HepG2 (cell line): ENCODE data around the gene ACADS. TPM values are rescaled to one million over a fixed set of nuclear protein-coding genes. Genes with fewer than 3 reads are reported as not detected.

Source experiments
- ARID2 ChIP-seq: sonication (generic); formaldehyde crosslinking; IDR thresholded peaks from 2 replicates; pipeline ENCODE4 v1.8.1; 2022; ENCODE audit warnings: mild to moderate bottlenecking, missing genetic modification reagents, borderline replicate concordance
- CCAR2 ChIP-seq: fragments of 200-400 bp; formaldehyde crosslinking; optimal IDR thresholded peaks from 2 replicates; pipeline ENCODE3; 2018; ENCODE audit warnings: low read depth, mild to moderate bottlenecking, low read length, moderate library complexity
- FOXA3 ChIP-seq: IDR thresholded peaks from 2 replicates; pipeline ENCODE4 v1.6.1; 2016; ENCODE audit warnings: missing genetic modification reagents, missing compliant biosample characterization
- HNRNPK ChIP-seq: fragments of 200-400 bp; formaldehyde crosslinking; IDR thresholded peaks from 2 replicates; pipeline ENCODE4 v1.6.1; 2018; ENCODE audit warnings: low read length, low read depth, moderate library complexity, mild to moderate bottlenecking; ENCODE audit not compliant: poor library complexity, severe bottlenecking
- KDM2A ChIP-seq: sonication (generic); formaldehyde crosslinking; IDR thresholded peaks from 2 replicates; pipeline ENCODE4 v1.4.0; 2020; ENCODE audit warnings: low read depth, missing genetic modification reagents, borderline replicate concordance
- KDM6A ChIP-seq: IDR thresholded peaks from 2 replicates; pipeline ENCODE4 v1.6.1; 2016; ENCODE audit warnings: low read depth
- KLF13 ChIP-seq: sonication (generic); formaldehyde crosslinking; IDR thresholded peaks from 2 replicates; pipeline ENCODE4 v1.4.0; 2020; ENCODE audit warnings: mild to moderate bottlenecking, missing genetic modification reagents
- MYPOP ChIP-seq: sonication (generic); formaldehyde crosslinking; IDR thresholded peaks from 2 replicates; pipeline ENCODE4 v1.8.1; 2023; ENCODE audit warnings: mild to moderate bottlenecking, moderate library complexity, missing genetic modification reagents
- PCBP1 ChIP-seq: fragments of 200-400 bp; formaldehyde crosslinking; IDR thresholded peaks from 2 replicates; pipeline ENCODE4 v1.6.1; 2017; ENCODE audit warnings: mild to moderate bottlenecking, low read depth, low read length, borderline replicate concordance
- REL ChIP-seq: sonication (generic); formaldehyde crosslinking; conservative IDR thresholded peaks from 2 replicates; pipeline ENCODE4 v1.8.0; 2022; ENCODE audit warnings: mild to moderate bottlenecking, missing genetic modification reagents, moderate library complexity
- RFXAP ChIP-seq: sonication (generic); formaldehyde crosslinking; IDR thresholded peaks from 2 replicates; pipeline ENCODE4 v1.4.0; 2020; ENCODE audit warnings: missing genetic modification reagents, borderline replicate concordance
- SMYD3 ChIP-seq: sonication (generic); formaldehyde crosslinking; IDR thresholded peaks from 2 replicates; pipeline ENCODE4 v1.8.1; 2023; ENCODE audit warnings: mild to moderate bottlenecking, missing genetic modification reagents
- XBP1 ChIP-seq: sonication (generic); formaldehyde crosslinking; IDR thresholded peaks from 2 replicates; pipeline ENCODE4 v1.5.0; 2020; ENCODE audit warnings: missing genetic modification reagents
- ZBTB10 ChIP-seq: sonication (generic); formaldehyde crosslinking; IDR thresholded peaks from 2 replicates; pipeline ENCODE4 v1.4.0; 2020; ENCODE audit warnings: missing genetic modification reagents, borderline replicate concordance
- ZFP36 ChIP-seq: fragments of 150-350 bp; IDR thresholded peaks from 2 replicates; pipeline ENCODE4 v1.6.1; 2018; ENCODE audit warnings: borderline replicate concordance, low read length, low read depth; ENCODE audit not compliant: partially characterized antibody
- ZNF276 ChIP-seq: sonication (generic); formaldehyde crosslinking; IDR thresholded peaks from 2 replicates; pipeline ENCODE4 v1.4.0; 2020; ENCODE audit warnings: mild to moderate bottlenecking, low read depth, missing genetic modification reagents
- ZNF543 ChIP-seq: sonication (generic); formaldehyde crosslinking; IDR thresholded peaks from 2 replicates; pipeline ENCODE4 v1.4.0; 2020; ENCODE audit warnings: mild to moderate bottlenecking, missing genetic modification reagents
- ZNF567 ChIP-seq: sonication (generic); formaldehyde crosslinking; IDR thresholded peaks from 2 replicates; pipeline ENCODE4 v1.8.1; 2023; ENCODE audit warnings: mild to moderate bottlenecking, missing genetic modification reagents, borderline replicate concordance
- ZNF570 ChIP-seq: sonication (generic); formaldehyde crosslinking; IDR thresholded peaks from 2 replicates; pipeline ENCODE4 v1.4.0; 2020; ENCODE audit warnings: mild to moderate bottlenecking, missing genetic modification reagents, borderline replicate concordance
- ZNF761 ChIP-seq: sonication (generic); formaldehyde crosslinking; conservative IDR thresholded peaks from 2 replicates; pipeline ENCODE4 v1.4.0; 2020; ENCODE audit warnings: mild to moderate bottlenecking, missing genetic modification reagents
- ZNF784 ChIP-seq: sonication (generic); formaldehyde crosslinking; IDR thresholded peaks from 2 replicates; pipeline ENCODE4 v1.5.1; 2020; ENCODE audit warnings: missing genetic modification reagents, mild to moderate bottlenecking, borderline replicate concordance
- polyA plus RNA-seq, 8 experiments: library from polyadenylated mRNA; depleted of rRNA in 3 of 8; stranded (reverse) in 7 of 8; unstranded in 1 of 8; fragments of >200 nt; fragmentation: Illumina TruSeq in 4 of 8; extraction: Trizol in 4 of 8; gene quantifications; 2 replicates each; pipeline versions ENCODE4 v1.2.1 to v1.2.3, GENCODE V29; 2011 to 2016; ENCODE audit warnings: low read depth in 4 of 8, missing spikeins in 1 of 8, mixed read lengths in 1 of 8; ENCODE audit not compliant: insufficient read depth in 1 of 8
- total RNA-seq, 5 experiments: library from RNA; depleted of rRNA; stranded (reverse); fragments of >200 nt; fragmentation: Illumina TruSeq; extraction: Trizol; gene quantifications; 2 replicates each; pipeline ENCODE4 v1.2.3, GENCODE V29; 2016; ENCODE audit warnings: low read depth in 1 of 5

Gene ACADS
- total and polyA plus RNA-seq, 2 of the 13 experiments (the other 11 are each of a cell fraction or from before 2014, with no cell fraction given) = 17.4 to 27.7 TPM

- peak; percentile 14 for TF ChIP-seq HNRNPK
- TF ChIP-seq ZFP36 = no peak
- TF ChIP-seq ZNF761 (CRISPR knock-in tag) = no peak
- TF ChIP-seq XBP1 = peak; percentile 4; the same call in 1 of the 2 replicates
- peak; percentile 60 for TF ChIP-seq CCAR2
- TF ChIP-seq PCBP1 = peak; percentile 73; the same call in 1 of the 2 replicates
- TF ChIP-seq ZNF570 (CRISPR knock-in tag) = no peak
- TF ChIP-seq ZNF543 (CRISPR knock-in tag) = 0 out of 2 replicates have a peak, but pooled peaks have one; percentile 71
- no peak for TF ChIP-seq ZNF567 (CRISPR knock-in tag)
- no peak for TF ChIP-seq FOXA3 (CRISPR knock-in tag)
- TF ChIP-seq RFXAP (CRISPR knock-in tag) = peak; percentile 85
- peak; percentile 82; the same call in 1 of the 2 replicates for TF ChIP-seq ZNF784 (CRISPR knock-in tag)
- TF ChIP-seq ZBTB10 = 0 out of 2 replicates have a peak, but pooled peaks have one; percentile 34
- 0 out of 2 replicates have a peak, but pooled peaks have one; percentile 21 for TF ChIP-seq ZNF276 (CRISPR knock-in tag)
- TF ChIP-seq ARID2 = peak; percentile 71; the same call in 1 of the 2 replicates
- TF ChIP-seq KLF13 (CRISPR knock-in tag) = no peak
- no peak for TF ChIP-seq REL (CRISPR knock-in tag)
- TF ChIP-seq MYPOP (CRISPR knock-in tag) = peak; percentile 65; the same call in 1 of the 2 replicates
- TF ChIP-seq KDM2A (CRISPR knock-in tag) = peak; percentile 73; the same call in 1 of the 2 replicates
- TF ChIP-seq KDM6A (CRISPR knock-in tag) = no peak
- TF ChIP-seq SMYD3 (CRISPR knock-in tag) = peak; percentile 92
Measured at GRCh38 chr12:120686690-120687577, 38.7 kb upstream of the ACADS start, which contains the start of gene MLEC (continued).
